DMS153 treated with DMSO at 0.1 percent for 48 hours (cell line): ENCODE data around the gene CDK17.
"Not testable (repeated sequence)": the region's sequence is repeated elsewhere in the genome, so short reads cannot be mapped to it uniquely, and the experiment has no call there.

ENCODE experiments used
- DNase-seq: peaks from one replicate; lab custom pipeline; 2025; ENCODE audit not compliant: unreplicated experiment; lab: John Stamatoyannopoulos, UW

CDK17 gene

GRCh38 chr12:96359328-96359727 lies 40.9 kb downstream of the CDK17 start:
- DNase-seq, result no peak

GRCh38 chr12:96356831-96357230 lies 43.4 kb downstream of the CDK17 start:
- no peak for DNase-seq

- no peak for DNase-seq
Observed at GRCh38 chr12:96354844-96355534, 45.2 kb downstream of the CDK17 start.

- no peak for DNase-seq
Observed at GRCh38 chr12:96354326-96354725, 45.9 kb downstream of the CDK17 start.

- no peak for DNase-seq
Observed at GRCh38 chr12:96352161-96352835, 47.9 kb downstream of the CDK17 start.

GRCh38 chr12:96350982-96351381 lies 49.3 kb downstream of the CDK17 start:
- no peak for DNase-seq

GRCh38 chr12:96347130-96347699 lies 53.0 kb downstream of the CDK17 start:
- no peak for DNase-seq

GRCh38 chr12:96346716-96347115 lies 53.5 kb downstream of the CDK17 start:
- not testable (repeated sequence) for DNase-seq

- no peak for DNase-seq
Observed at GRCh38 chr12:96344124-96344695, 56.0 kb downstream of the CDK17 start.

GRCh38 chr12:96343347-96343954 lies 56.8 kb downstream of the CDK17 start:
- no peak for DNase-seq

GRCh38 chr12:96339666-96340065 lies 60.6 kb downstream of the CDK17 start:
- not testable (repeated sequence) for DNase-seq

GRCh38 chr12:96338852-96339471 lies 61.3 kb downstream of the CDK17 start:
- no peak for DNase-seq

GRCh38 chr12:96337953-96338352 lies 62.3 kb downstream of the CDK17 start:
- no peak for DNase-seq

- no peak for DNase-seq
Observed at GRCh38 chr12:96336489-96336888, 63.8 kb downstream of the CDK17 start.

- DNase-seq, result no peak
Observed at GRCh38 chr12:96335270-96335669, 65.0 kb downstream of the CDK17 start.

- DNase-seq, result no peak
Observed at GRCh38 chr12:96334502-96334901, 65.7 kb downstream of the CDK17 start.

- no peak for DNase-seq
Observed at GRCh38 chr12:96329545-96329944, 70.7 kb downstream of the CDK17 start.

GRCh38 chr12:96329018-96329417 lies 71.2 kb downstream of the CDK17 start:
- no peak for DNase-seq

GRCh38 chr12:96327889-96328288 lies 72.3 kb downstream of the CDK17 start:
- no peak for DNase-seq

GRCh38 chr12:96327346-96327745 lies 72.9 kb downstream of the CDK17 start:
- no peak for DNase-seq

- no peak for DNase-seq
Observed at GRCh38 chr12:96326628-96327227, 73.5 kb downstream of the CDK17 start.
